ENCODE measurements around the gene JAGN1. TPM values are rescaled to one million over a fixed set of nuclear protein-coding genes. Genes with fewer than 3 reads are reported as not detected.

JAGN1 gene
- total RNA-seq, 1 experiment from 2014 or later, result 34.1 TPM

DNA sequence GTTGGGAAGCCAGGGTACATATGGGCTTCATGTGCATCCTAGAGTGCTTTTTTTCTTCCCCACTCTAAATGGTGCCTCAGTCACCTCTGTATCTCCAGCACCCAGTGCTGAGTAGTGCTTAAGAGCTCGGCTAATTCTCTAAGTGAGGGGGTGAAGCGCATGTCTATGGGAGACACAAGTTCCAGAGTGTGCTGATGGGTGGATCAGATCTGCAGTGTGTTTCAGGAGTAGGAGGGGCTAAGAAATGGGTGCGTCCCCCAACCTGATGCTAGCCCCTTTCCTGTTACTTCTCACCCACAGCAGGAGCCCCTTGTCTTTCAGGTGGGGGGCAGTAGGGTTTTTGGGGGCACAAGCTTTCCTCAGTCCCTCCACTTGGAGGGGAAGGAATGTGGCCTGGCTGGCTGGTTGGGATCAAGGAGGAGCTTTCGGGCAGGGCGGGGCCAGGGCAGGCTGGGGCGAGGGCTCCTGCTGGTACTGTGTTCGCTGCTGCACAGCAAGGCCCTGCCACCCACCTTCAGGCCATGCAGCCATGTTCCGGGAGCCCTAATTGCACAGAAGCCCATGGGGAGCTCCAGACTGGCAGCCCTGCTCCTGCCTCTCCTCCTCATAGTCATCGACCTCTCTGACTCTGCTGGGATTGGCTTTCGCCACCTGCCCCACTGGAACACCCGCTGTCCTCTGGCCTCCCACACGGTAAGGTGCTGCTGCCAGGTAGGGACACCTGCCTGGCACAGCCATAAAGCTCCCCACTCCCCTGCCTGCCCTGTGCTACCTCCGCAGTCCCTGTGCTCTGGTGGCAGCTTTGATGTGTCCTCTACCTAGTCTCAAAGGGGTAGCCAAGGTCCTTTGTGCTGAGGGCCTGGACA is 12.2 kb downstream of the JAGN1 start, which contains the start of gene IL17RE:
Gene IL17RE, plus strand, starts transcription at position 477 of the 866 bp plus-strand sequence. Its CDS starts 85 bp downstream, at position 562.
- H3F3A ChIP-seq (ENCODE audit: low read length, unreplicated experiment), result peaks cover 6% of the 10 kb centered on the region
- H3K36me3 ChIP-seq (ENCODE audit: low read depth, low read length), result no peaks in the 10 kb centered on the region
- H3K9me3 ChIP-seq (ENCODE audit: low read length), result no peaks in the 10 kb centered on the region
- H3K9me2 ChIP-seq (replicated peaks; ENCODE audit: low read length), result no peaks in the 10 kb centered on the region
- H4K20me1 ChIP-seq (ENCODE audit: low read length), result no peaks in the 10 kb centered on the region
- H3K4me3 ChIP-seq (ENCODE audit: low read length), result peak within 1 kb of the TSS; percentile 16; the same call in 1 of the 2 replicates
- BruUV-seq (replicated peaks), result no TSS peak
- no peak for TF ChIP-seq EZH2 (IDR thresholded peaks at IDR 0.05; ENCODE audit: low read length, unreplicated experiment)
- TF ChIP-seq EZH2phosphoT487 (IDR thresholded peaks at IDR 0.05; ENCODE audit: borderline replicate concordance, low read length), result no peak
- TF ChIP-seq, protein P1, sequence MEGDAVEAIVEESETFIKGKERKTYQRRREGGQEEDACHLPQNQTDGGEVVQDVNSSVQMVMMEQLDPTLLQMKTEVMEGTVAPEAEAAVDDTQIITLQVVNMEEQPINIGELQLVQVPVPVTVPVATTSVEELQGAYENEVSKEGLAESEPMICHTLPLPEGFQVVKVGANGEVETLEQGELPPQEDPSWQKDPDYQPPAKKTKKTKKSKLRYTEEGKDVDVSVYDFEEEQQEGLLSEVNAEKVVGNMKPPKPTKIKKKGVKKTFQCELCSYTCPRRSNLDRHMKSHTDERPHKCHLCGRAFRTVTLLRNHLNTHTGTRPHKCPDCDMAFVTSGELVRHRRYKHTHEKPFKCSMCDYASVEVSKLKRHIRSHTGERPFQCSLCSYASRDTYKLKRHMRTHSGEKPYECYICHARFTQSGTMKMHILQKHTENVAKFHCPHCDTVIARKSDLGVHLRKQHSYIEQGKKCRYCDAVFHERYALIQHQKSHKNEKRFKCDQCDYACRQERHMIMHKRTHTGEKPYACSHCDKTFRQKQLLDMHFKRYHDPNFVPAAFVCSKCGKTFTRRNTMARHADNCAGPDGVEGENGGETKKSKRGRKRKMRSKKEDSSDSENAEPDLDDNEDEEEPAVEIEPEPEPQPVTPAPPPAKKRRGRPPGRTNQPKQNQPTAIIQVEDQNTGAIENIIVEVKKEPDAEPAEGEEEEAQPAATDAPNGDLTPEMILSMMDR (conservative IDR thresholded peaks at IDR 0.05; ENCODE audit: low read depth, low read length), result no peak
- peak within 1 kb of the TSS; percentile 48 for H3K27ac ChIP-seq (ENCODE audit: low read length)
- H3K4me2 ChIP-seq (ENCODE audit: low read length), result peak within 1 kb of the TSS; percentile 74
- no peak within 1 kb of the TSS for H3K9ac ChIP-seq (ENCODE audit: low read length)
- CTCF ChIA-PET, result interaction anchor here (0.7 kb wide), 1 partner anchor 9 kb away, joined by 3 read pairs; no protein-coding TSS in a partner anchor
- H3K27me3 ChIP-seq (ENCODE audit: low read length), result no peaks in the 10 kb centered on the region
- peak; percentile 2; the same call in 1 of the 2 replicates for ATAC-seq
- DNase-seq, result no peak
- H3K79me2 ChIP-seq (ENCODE audit: low read length), result no peaks in the 10 kb centered on the region
- intact Hi-C loops (cut with micrococcal nuclease), result no loop called here
- peaks cover 37% of the 10 kb centered on the region for H3K4me1 ChIP-seq (ENCODE audit: insufficient read depth, low read length)
- peak within 1 kb of the TSS; percentile 47 for H2AFZ ChIP-seq (ENCODE audit: low read length)
- POLR2A ChIA-PET (ENCODE audit: unreplicated experiment), result interaction anchor here (0.6 kb wide), 1 partner anchor 59 kb away, joined by 3 read pairs; the partner anchor contains the start of gene RPUSD3

GRCh38 chr3:9903238-9903624 is 12.8 kb downstream of the JAGN1 start:
- intact Hi-C loops (cut with micrococcal nuclease), result no loop called here
- BruUV-seq (replicated peaks), result no TSS peak
- peaks cover 4% of the 10 kb centered on the region for H3F3A ChIP-seq (ENCODE audit: low read length, unreplicated experiment)
- H3K4me3 ChIP-seq (ENCODE audit: low read length), result peak overlapping the region; percentile 16; the same call in 1 of the 2 replicates
- H3K27me3 ChIP-seq (ENCODE audit: low read length), result no peaks in the 10 kb centered on the region
- ATAC-seq, result peak; percentile 58
- H3K27ac ChIP-seq (ENCODE audit: low read length), result peak overlapping the region; percentile 48
- peaks cover 33% of the 10 kb centered on the region for H3K4me1 ChIP-seq (ENCODE audit: insufficient read depth, low read length)
- H3K9ac ChIP-seq (ENCODE audit: low read length), result no peak overlapping the region
- CTCF ChIA-PET, result interaction anchor here (0.7 kb wide), 1 partner anchor 9 kb away, joined by 3 read pairs; no protein-coding TSS in a partner anchor
- H3K9me2 ChIP-seq (replicated peaks; ENCODE audit: low read length), result no peaks in the 10 kb centered on the region
- POLR2A ChIA-PET (ENCODE audit: unreplicated experiment), result no interaction called here
- no peaks in the 10 kb centered on the region for H3K36me3 ChIP-seq (ENCODE audit: low read depth, low read length)
- H2AFZ ChIP-seq (ENCODE audit: low read length), result peak overlapping the region; percentile 47
- peak; percentile 54 for DNase-seq
- no peaks in the 10 kb centered on the region for H3K79me2 ChIP-seq (ENCODE audit: low read length)
- no peaks in the 10 kb centered on the region for H3K9me3 ChIP-seq (ENCODE audit: low read length)
- peak overlapping the region; percentile 74 for H3K4me2 ChIP-seq (ENCODE audit: low read length)
- TF ChIP-seq EZH2phosphoT487 (IDR thresholded peaks at IDR 0.05; ENCODE audit: borderline replicate concordance, low read length), result no peak
- no peaks in the 10 kb centered on the region for H4K20me1 ChIP-seq (ENCODE audit: low read length)

GRCh38 chr3:9903904-9904303 is 13.5 kb downstream of the JAGN1 start:
- ChIA-PET POLR2A (ENCODE audit: unreplicated experiment) (no interaction called here), CTCF (interaction anchor here (0.6 kb wide), 1 partner anchor 177 kb away, joined by 6 read pairs; no protein-coding TSS in a partner anchor)
- H3K27ac ChIP-seq (ENCODE audit: low read length), result peak overlapping the region; percentile 48

More at GRCh38 chr3:9903904-9904303, 13.5 kb downstream of the JAGN1 start:
- no peak for ATAC-seq
- H3K4me1 ChIP-seq (ENCODE audit: insufficient read depth, low read length), result peaks cover 26% of the 10 kb centered on the region
- no peaks in the 10 kb centered on the region for H3K9me3 ChIP-seq (ENCODE audit: low read length)
- H3K9ac ChIP-seq (ENCODE audit: low read length), result no peak overlapping the region
- intact Hi-C loops (cut with micrococcal nuclease), result no loop called here
- peak overlapping the region; percentile 74 for H3K4me2 ChIP-seq (ENCODE audit: low read length)
- no peaks in the 10 kb centered on the region for H3K9me2 ChIP-seq (replicated peaks; ENCODE audit: low read length)
- BruUV-seq (replicated peaks), result no TSS peak
- H3K4me3 ChIP-seq (ENCODE audit: low read length), result no peak overlapping the region
- no peaks in the 10 kb centered on the region for H3K79me2 ChIP-seq (ENCODE audit: low read length)
- H2AFZ ChIP-seq (ENCODE audit: low read length), result no peak overlapping the region
- no peaks in the 10 kb centered on the region for H3K36me3 ChIP-seq (ENCODE audit: low read depth, low read length)
- no peak for DNase-seq
- no peaks in the 10 kb centered on the region for H3F3A ChIP-seq (ENCODE audit: low read length, unreplicated experiment)
- H3K27me3 ChIP-seq (ENCODE audit: low read length), result no peaks in the 10 kb centered on the region
- no peak for TF ChIP-seq EZH2phosphoT487 (IDR thresholded peaks at IDR 0.05; ENCODE audit: borderline replicate concordance, low read length)
- H4K20me1 ChIP-seq (ENCODE audit: low read length), result no peaks in the 10 kb centered on the region

Measured in PC-3 (cell line).